Fibroblast of skin of abdomen (primary cell): ENCODE results near the gene PPM1H.
A peak's percentile ranks its signal among the peaks of the same experiment; 100 is the strongest.
"Not testable (repeated sequence)": the region's sequence is repeated elsewhere in the genome, so short reads cannot be mapped to it uniquely, and the experiment has no call there.

Experiments
- DNase-seq: peaks from one replicate; pipeline ENCODE4 v3.0.0-alpha.2; 2013

The PPM1H gene

GRCh38 chr12:62763861-62764645 is 170.9 kb downstream of the PPM1H start:
- DNase-seq, result peak; percentile 61

- no peak for DNase-seq
Measured at GRCh38 chr12:62763312-62763711, 171.6 kb downstream of the PPM1H start.

GRCh38 chr12:62762645-62763044 is 172.3 kb downstream of the PPM1H start:
- DNase-seq, result no peak

- DNase-seq, result peak; percentile 51
Measured at GRCh38 chr12:62761658-62762057, 173.3 kb downstream of the PPM1H start.

- DNase-seq, result no peak
Measured at GRCh38 chr12:62760779-62761178, 174.2 kb downstream of the PPM1H start.

GRCh38 chr12:62760341-62760740 is 174.6 kb downstream of the PPM1H start:
- not testable (repeated sequence) for DNase-seq

GRCh38 chr12:62758216-62758615 is 176.7 kb downstream of the PPM1H start:
- peak; percentile 62 for DNase-seq

GRCh38 chr12:62757048-62757447 is 177.9 kb downstream of the PPM1H start:
- no peak for DNase-seq

GRCh38 chr12:62754706-62755105 is 180.2 kb downstream of the PPM1H start:
- DNase-seq, result no peak

GRCh38 chr12:62751810-62752155 is 183.2 kb downstream of the PPM1H start:
- no peak for DNase-seq

GRCh38 chr12:62750941-62751809 is 183.8 kb downstream of the PPM1H start:
- DNase-seq, result peak; percentile 55

GRCh38 chr12:62749586-62749985 is 185.4 kb downstream of the PPM1H start:
- peak; percentile 25 for DNase-seq

- no peak for DNase-seq
Measured at GRCh38 chr12:62748941-62749468, 185.9 kb downstream of the PPM1H start.

GRCh38 chr12:62744551-62744950 is 190.4 kb downstream of the PPM1H start:
- DNase-seq, result peak; percentile 48

- DNase-seq, result no peak
Measured at GRCh38 chr12:62739266-62740015, 195.5 kb downstream of the PPM1H start.

GRCh38 chr12:62738616-62739015 is 196.3 kb downstream of the PPM1H start:
- DNase-seq, result no peak

GRCh38 chr12:62738105-62738504 is 196.8 kb downstream of the PPM1H start:
- DNase-seq, result peak; percentile 55

- DNase-seq, result no peak
Measured at GRCh38 chr12:62737615-62738014, 197.3 kb downstream of the PPM1H start.

- DNase-seq, result no peak
Measured at GRCh38 chr12:62737188-62737587, 197.8 kb downstream of the PPM1H start.

GRCh38 chr12:62736596-62736995 is 198.4 kb downstream of the PPM1H start:
- no peak for DNase-seq

- DNase-seq, result peak; percentile 82
Measured at GRCh38 chr12:62732861-62733427, 202.0 kb downstream of the PPM1H start.

GRCh38 chr12:62731055-62731820 is 203.7 kb downstream of the PPM1H start:
- DNase-seq, result peak; percentile 81
